Effector CD8-positive, alpha-beta T cell (primary cell): ENCODE data around the gene SOX5.

Source experiments
- DNase-seq: peaks from one replicate; lab custom pipeline; 2025; lab: John Stamatoyannopoulos, UW

SOX5 gene

DNA sequence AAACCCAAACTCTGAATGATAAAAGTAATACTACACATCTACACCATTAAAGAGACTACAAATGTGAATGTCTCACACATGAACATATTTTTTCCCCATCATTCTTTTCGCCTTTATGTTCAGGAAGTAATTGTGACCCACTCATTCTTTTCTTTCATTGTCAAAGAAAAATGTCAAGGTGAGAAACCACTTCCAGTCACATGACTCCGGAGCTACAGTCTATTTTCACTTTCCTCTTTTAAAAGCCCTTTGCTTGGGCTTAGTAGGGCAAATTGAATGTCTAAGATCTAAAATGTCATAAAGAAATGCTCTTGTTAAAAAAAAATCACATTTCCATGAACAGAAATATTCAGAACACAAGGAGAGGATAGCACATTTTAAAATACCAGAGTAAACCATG is 461.3 kb downstream of the SOX5 start:
- DNase-seq = no peak

DNA sequence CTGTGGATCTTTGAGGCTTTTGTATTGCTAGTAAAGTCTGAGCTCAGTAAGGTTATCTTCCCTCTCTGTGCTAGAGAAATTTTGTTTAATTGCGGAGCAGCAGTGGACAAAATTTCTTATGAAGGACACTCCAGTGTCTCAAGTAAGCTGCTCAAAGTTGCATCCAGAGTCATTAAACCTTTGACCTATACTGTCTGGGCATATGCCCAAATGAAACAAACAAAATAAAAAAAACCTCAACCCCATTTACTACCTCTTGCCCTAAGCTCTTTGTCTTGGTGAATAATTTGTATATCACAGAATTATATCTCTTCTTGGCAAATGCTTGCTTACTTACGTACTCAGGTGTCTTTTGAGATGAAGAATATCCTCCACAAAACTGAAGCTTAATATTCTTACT is 465.2 kb downstream of the SOX5 start:
- no peak for DNase-seq

DNA sequence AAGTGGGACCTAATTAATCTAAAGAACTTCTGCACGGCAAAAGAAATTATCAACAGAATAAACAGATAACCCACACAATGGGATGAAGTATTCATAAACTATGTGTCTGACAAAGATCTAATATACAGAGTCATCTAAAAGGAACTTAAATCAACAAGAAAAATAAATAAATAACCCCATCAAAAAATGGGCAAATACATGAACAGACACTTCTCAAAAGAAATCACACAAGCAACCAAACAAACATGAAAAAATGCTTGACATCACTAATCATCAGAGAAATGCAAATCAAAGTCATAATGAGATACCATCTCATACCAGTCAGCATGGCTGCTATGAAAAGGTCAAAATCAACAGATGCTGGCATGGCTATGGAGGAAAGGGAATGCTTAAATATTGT is 466.9 kb downstream of the SOX5 start:
- no peak for DNase-seq
